ENCODE data around the gene POGLUT3. TPM values are rescaled to one million over a fixed set of nuclear protein-coding genes. Genes with fewer than 3 reads are reported as not detected.

The POGLUT3 gene
- total RNA-seq, 1 experiment from 2014 or later = 13.1 TPM

DNA sequence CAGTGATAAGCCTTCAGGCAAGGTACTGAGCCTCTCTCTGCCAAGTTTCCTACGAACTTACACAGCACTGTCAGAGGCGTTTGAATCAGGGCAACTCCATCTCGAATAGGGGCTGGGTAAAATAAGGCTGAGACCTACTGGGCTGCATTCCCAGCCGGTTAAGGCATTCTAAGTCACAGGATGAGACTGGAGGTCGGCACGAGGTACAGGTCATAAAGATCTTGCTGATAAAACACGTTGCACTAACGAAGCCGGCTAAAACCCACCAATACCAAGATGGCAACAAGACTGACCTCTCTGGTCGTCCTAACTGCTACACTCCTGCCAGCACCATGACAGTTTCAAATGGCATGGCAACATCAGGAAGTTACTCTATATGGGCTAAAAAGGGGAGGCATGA is 20.4 kb upstream of the POGLUT3 start:
- Histone ChIP-seq H3K23ac (ENCODE audit: insufficient read length, low read depth, low read length) (no peak overlapping the region), H2AFZ (ENCODE audit: low read length) (no peak overlapping the region), H3K79me2 (ENCODE audit: insufficient read depth, low read length) (no peaks in the 10 kb centered on the region), H3K27me3 (ENCODE audit: insufficient read depth, low read length) (no peaks in the 10 kb centered on the region), H3K23me2 (ENCODE audit: insufficient read length, low read depth, low read length, poor library complexity, severe bottlenecking) (no peaks in the 10 kb centered on the region), H3K79me1 (ENCODE audit: insufficient read depth, low read depth, low read length, poor library complexity, severe bottlenecking) (no peaks in the 10 kb centered on the region), H3K4ac (ENCODE audit: low read depth, low read length) (no peak overlapping the region), H2BK15ac (ENCODE audit: low read depth, low read length) (no peak overlapping the region), H3K27ac (ENCODE audit: insufficient read length, low read depth, low read length) (no peak overlapping the region), H4K91ac (ENCODE audit: insufficient read length, low read depth, low read length) (no peak overlapping the region), H4K8ac (replicated peaks; ENCODE audit: insufficient read length, low read depth, low read length) (no peak overlapping the region), H3K18ac (ENCODE audit: insufficient read length, low read depth, low read length) (no peak overlapping the region), H3K9ac (ENCODE audit: extremely low read depth, insufficient read length, low read length) (no peak overlapping the region), H3K4me1 (ENCODE audit: insufficient read depth, low read length) (no peaks in the 10 kb centered on the region), H2BK120ac (ENCODE audit: low read depth, low read length, poor library complexity, severe bottlenecking) (no peak overlapping the region), H4K20me1 (ENCODE audit: control insufficient read depth, insufficient read depth, insufficient read length) (no peaks in the 10 kb centered on the region), H3T11ph (ENCODE audit: low read length) (no peak overlapping the region), H2AK5ac (ENCODE audit: insufficient read length, low read length) (no peak overlapping the region), H2BK20ac (ENCODE audit: low read depth, low read length, poor library complexity, severe bottlenecking) (no peak overlapping the region), H3K56ac (ENCODE audit: insufficient read length, low read depth, low read length) (no peak overlapping the region), H4K5ac (ENCODE audit: insufficient read length, low read depth, low read length) (no peak overlapping the region), H2BK5ac (ENCODE audit: insufficient read length, low read length) (no peak overlapping the region), H2BK12ac (ENCODE audit: insufficient read length, low read depth, low read length) (no peak overlapping the region), H3K14ac (ENCODE audit: insufficient read depth, low read length) (no peak overlapping the region), H3K9me3 (ENCODE audit: control insufficient read depth, low read depth, low read length) (no peaks in the 10 kb centered on the region), H3K4me2 (ENCODE audit: insufficient read depth, insufficient read length, low read length) (no peak overlapping the region)
- no peak overlapping the region for H3K27ac Mint-ChIP-seq
- H3K27me3 Mint-ChIP-seq (ENCODE audit: low read depth) = no peaks in the 10 kb centered on the region
- no peak for DNase-seq
- H3K4me3 Mint-ChIP-seq = no peak overlapping the region
- no peaks in the 10 kb centered on the region for H3K9me3 Mint-ChIP-seq
- peaks cover 5 to 10% (median 8%) of the 10 kb centered on the region in 3 experiments; a peak in 5 of 7 replicates for H3K36me3 Mint-ChIP-seq (ENCODE audit: insufficient read depth in 1 of 3, low read depth in 3 of 3)
- no CpG with 5 or more reads among the region's 10 CpGs for WGBS (ENCODE audit: extremely low coverage, insufficient read length, low lambda C conversion rate)
- TF ChIP-seq, protein P1, sequence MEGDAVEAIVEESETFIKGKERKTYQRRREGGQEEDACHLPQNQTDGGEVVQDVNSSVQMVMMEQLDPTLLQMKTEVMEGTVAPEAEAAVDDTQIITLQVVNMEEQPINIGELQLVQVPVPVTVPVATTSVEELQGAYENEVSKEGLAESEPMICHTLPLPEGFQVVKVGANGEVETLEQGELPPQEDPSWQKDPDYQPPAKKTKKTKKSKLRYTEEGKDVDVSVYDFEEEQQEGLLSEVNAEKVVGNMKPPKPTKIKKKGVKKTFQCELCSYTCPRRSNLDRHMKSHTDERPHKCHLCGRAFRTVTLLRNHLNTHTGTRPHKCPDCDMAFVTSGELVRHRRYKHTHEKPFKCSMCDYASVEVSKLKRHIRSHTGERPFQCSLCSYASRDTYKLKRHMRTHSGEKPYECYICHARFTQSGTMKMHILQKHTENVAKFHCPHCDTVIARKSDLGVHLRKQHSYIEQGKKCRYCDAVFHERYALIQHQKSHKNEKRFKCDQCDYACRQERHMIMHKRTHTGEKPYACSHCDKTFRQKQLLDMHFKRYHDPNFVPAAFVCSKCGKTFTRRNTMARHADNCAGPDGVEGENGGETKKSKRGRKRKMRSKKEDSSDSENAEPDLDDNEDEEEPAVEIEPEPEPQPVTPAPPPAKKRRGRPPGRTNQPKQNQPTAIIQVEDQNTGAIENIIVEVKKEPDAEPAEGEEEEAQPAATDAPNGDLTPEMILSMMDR (conservative IDR thresholded peaks at IDR 0.05) = no peak
- no peaks in the 10 kb centered on the region for H3K4me1 Mint-ChIP-seq

All from H9 (cell line).